HCT116 (cell line): ENCODE data around the gene DRG2. TPM values are rescaled to one million over a fixed set of nuclear protein-coding genes. Genes with fewer than 3 reads are reported as not detected.

ENCODE experiments used
- ATAC-seq: fragments of 200-7000 bp; cut with Tn5 transposase; 2 replicates; pipeline ENCODE4 v1.9.1; 2020; ENCODE audit warnings: mild to moderate bottlenecking, moderate library complexity
- BruUV-seq: library from RNA; stranded (reverse); fragments of 400-500 nt; replicated peaks from 2 replicates; lab custom pipeline; 2021; lab: Mats Ljungman, UMichigan
- CTCF ChIA-PET: fragments of 300-600 bp; sonication (Branson Sonifier 250); formaldehyde crosslinking; loops from one replicate; lab custom pipeline; 2021; ENCODE audit warnings: antibody characterized with exemption; lab: Charles Lee
- POLR2A ChIA-PET: fragments of 300-600, 350-600 bp; sonication (Branson Sonifier 250); formaldehyde crosslinking; loops from one replicate; lab custom pipeline; 2021; ENCODE audit warnings: antibody characterized with exemption; lab: Charles Lee
- RAD21 ChIA-PET, 2 experiments: fragments of 300-600 bp; sonication (Branson Sonifier 250); formaldehyde crosslinking; loops; one replicate each; lab custom pipeline; 2023; ENCODE audit warnings: low total read pairs in 2 of 2; ENCODE audit not compliant: uncharacterized antibody in 2 of 2, unreplicated experiment in 2 of 2, low non-redundant PET in 1 of 2; lab: Charles Lee
- DNase-seq: peaks from one replicate; pipeline ENCODE4 v3.0.0-alpha.2; 2010; ENCODE audit warnings: low read depth, low spot score
- H2AFZ ChIP-seq: fragments of 200-600 bp; shearing (Covaris generic), sonication (generic); 2 replicates; pipeline ENCODE4 v1.6.1; 2017; ENCODE audit warnings: low read depth, mixed run types, mixed read lengths, antibody characterized with exemption, low read length; ENCODE audit not compliant: poor library complexity, severe bottlenecking
- H3K27ac ChIP-seq: 2 replicates; pipeline ENCODE4 v1.5.1; 2012; ENCODE audit warnings: low read depth, low read length
- H3K27me3 ChIP-seq: fragments of 200-600 bp; sonication (generic); 2 replicates; pipeline ENCODE4 v1.6.1; 2016; ENCODE audit warnings: mixed run types, low read length, mixed read lengths; ENCODE audit not compliant: insufficient read depth
- H3K36me3 ChIP-seq, 2 experiments: fragments of 200-500 bp in 1 of 2; fragments of 200-600 bp in 1 of 2; sonication (Bioruptor generic) in 1 of 2; sonication (generic) in 1 of 2; 2 replicates each; pipeline versions ENCODE4 v1.5.1 to v1.6.1; 2014 to 2016; ENCODE audit warnings: low read length in 2 of 2, inconsistent platforms in 1 of 2, mixed read lengths in 1 of 2, mixed run types in 1 of 2; ENCODE audit not compliant: insufficient read depth in 2 of 2, control insufficient read depth in 1 of 2
- H3K4me1 ChIP-seq, 2 experiments: fragments of 200-600 bp in 1 of 2; sonication (generic) in 1 of 2; 2 replicates each; pipeline versions ENCODE4 v1.5.1 to v1.6.1; 2012 to 2017; ENCODE audit warnings: low read length in 2 of 2, inconsistent platforms in 1 of 2, mild to moderate bottlenecking in 1 of 2, mixed read lengths in 1 of 2, mixed run types in 1 of 2, moderate library complexity in 1 of 2; ENCODE audit not compliant: insufficient read depth in 2 of 2, control insufficient read depth in 1 of 2
- H3K4me2 ChIP-seq: fragments of 200-600 bp; sonication (generic); 2 replicates; pipeline ENCODE4 v1.6.1; 2017; ENCODE audit warnings: mixed run types, low read length, mixed read lengths
- H3K4me3 ChIP-seq, 2 experiments: fragments of 200-600 bp in 1 of 2; sonication (generic) in 1 of 2; replicated peaks in 1 of 2; 2 replicates each; pipeline ENCODE4 v1.5.1; 2011 to 2016; ENCODE audit warnings: low read length in 2 of 2, control low read depth in 1 of 2, low read depth in 1 of 2, mild to moderate bottlenecking in 1 of 2, mixed read lengths in 1 of 2, mixed run types in 1 of 2
- H3K79me2 ChIP-seq: fragments of 200-600 bp; sonication (generic); 2 replicates; pipeline ENCODE4 v1.6.1; 2017; ENCODE audit warnings: mild to moderate bottlenecking, mixed run types, low read length, moderate library complexity, mixed read lengths; ENCODE audit not compliant: insufficient read depth
- H3K9ac ChIP-seq: fragments of 200-600 bp; sonication (generic); 2 replicates; pipeline ENCODE4 v1.6.1; 2016; ENCODE audit warnings: low read length, mixed read lengths
- H3K9me2 ChIP-seq: fragments of 200-600 bp; sonication (generic), shearing (Covaris generic); 2 replicates; pipeline ENCODE4 v1.6.1; 2017; ENCODE audit warnings: mixed run types, mild to moderate bottlenecking, moderate library complexity; ENCODE audit not compliant: insufficient read depth
- H3K9me3 ChIP-seq, 2 experiments: fragments of 200-500 bp in 1 of 2; fragments of 200-600 bp in 1 of 2; sonication (Bioruptor generic) in 1 of 2; sonication (generic) in 1 of 2; 2 replicates each; pipeline ENCODE4 v1.6.1; 2014 to 2017; ENCODE audit warnings: low read length in 2 of 2, mixed read lengths in 2 of 2, inconsistent platforms in 1 of 2, low read depth in 1 of 2, mild to moderate bottlenecking in 1 of 2, mixed run types in 1 of 2, moderate library complexity in 1 of 2; ENCODE audit not compliant: control insufficient read depth in 1 of 2, insufficient read depth in 1 of 2
- H4K20me1 ChIP-seq: fragments of 200-600 bp; sonication (generic), shearing (Covaris generic); 2 replicates; pipeline ENCODE4 v1.6.1; 2017; ENCODE audit warnings: mixed run types, mild to moderate bottlenecking, moderate library complexity; ENCODE audit not compliant: insufficient read depth
- CEBPB ChIP-seq: IDR thresholded peaks from 2 replicates; pipeline ENCODE4 v1.6.1; 2012; ENCODE audit warnings: low read depth
- ELF1 ChIP-seq: IDR thresholded peaks from 2 replicates; pipeline ENCODE4 v1.6.1; 2012; ENCODE audit warnings: low read depth, borderline replicate concordance
- RAD21 ChIP-seq: IDR thresholded peaks from 2 replicates; pipeline ENCODE4 v1.6.1; 2012; ENCODE audit warnings: low read depth, mild to moderate bottlenecking
- SIN3A ChIP-seq: IDR thresholded peaks from 2 replicates; pipeline ENCODE4 v1.6.1; 2012; ENCODE audit warnings: low read depth
- SP1 ChIP-seq: IDR thresholded peaks from 2 replicates; pipeline ENCODE4 v1.6.1; 2012; ENCODE audit warnings: low read depth
- ZNF274 ChIP-seq: fragments of 200-500 bp; sonication (Bioruptor generic); IDR thresholded peaks from 2 replicates; pipeline ENCODE4 v1.6.1; 2014; ENCODE audit warnings: mild to moderate bottlenecking, low read depth, low read length, inconsistent platforms
- intact Hi-C: fragments of 100-400 bp; cut with micrococcal nuclease; formaldehyde crosslinking; loops from 2 replicates; pipeline ENCODE4 v1.10.0; 2022
- total RNA-seq: library from RNA; stranded (reverse); gene quantifications from one replicate; pipeline ENCODE4 v1.2.1, GENCODE V29; 2021; ENCODE audit not compliant: unreplicated experiment
- TF ChIP-seq, protein P1 (sequence below), 3 experiments: fragments of 200-600 bp in 1 of 3; sonication (generic) in 1 of 3; IDR thresholded peaks in 2 of 3; conservative IDR thresholded peaks in 1 of 3; 2 replicates each; pipeline ENCODE4 v1.5.1; 2012 to 2017; ENCODE audit warnings: low read depth in 2 of 3, low read length in 2 of 3, antibody characterized with exemption in 1 of 3, borderline replicate concordance in 1 of 3, control low read depth in 1 of 3, mild to moderate bottlenecking in 1 of 3, mixed read lengths in 1 of 3, mixed run types in 1 of 3, moderate library complexity in 1 of 3; ENCODE audit not compliant: insufficient read depth in 1 of 3
- TF ChIP-seq, protein P2 (sequence below): IDR thresholded peaks from 2 replicates; pipeline ENCODE4 v1.6.1; 2012
- TF ChIP-seq, protein P3 (sequence below): IDR thresholded peaks from 2 replicates; pipeline ENCODE4 v1.6.1; 2012; ENCODE audit warnings: low read depth

Gene DRG2
- total RNA-seq, 1 experiment from 2014 or later: 41.0 TPM

DNA sequence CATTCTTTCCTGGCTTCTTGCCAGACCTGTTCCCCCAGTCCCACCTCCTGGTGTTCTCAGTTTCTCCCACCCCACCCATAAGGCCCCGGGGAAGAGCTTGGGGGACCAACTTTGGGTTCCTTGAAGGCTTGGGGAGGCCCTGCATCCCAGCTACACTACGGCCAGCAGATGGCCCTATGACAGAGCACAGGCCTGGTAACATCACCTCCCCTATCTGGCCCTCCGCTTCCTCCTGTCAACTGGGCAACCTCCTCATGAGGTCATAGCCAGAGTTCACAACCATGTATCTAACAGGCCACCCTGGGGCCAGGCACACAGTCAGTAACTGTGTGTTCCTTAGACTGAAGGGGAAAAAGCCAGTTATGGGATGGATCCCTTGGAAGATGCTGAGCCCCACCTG lies 52.2 kb downstream of the DRG2 start:
- no peak overlapping the region for H3K4me3 ChIP-seq
- H3K4me1 ChIP-seq: no peaks in the 10 kb centered on the region
- no peaks in the 10 kb centered on the region for H3K9me2 ChIP-seq
- ChIA-PET RAD21 (no interaction called here), POLR2A (interaction anchor here (1.0 kb wide), 1 partner anchor 14 kb away, joined by 3 read pairs; no protein-coding TSS in a partner anchor), CTCF (interaction anchor here (1.4 to 5.7 kb wide), 2 partner anchors 9 to 13 kb away, joined by 3 to 27 read pairs; no protein-coding TSS in a partner anchor)
- ATAC-seq (peak; percentile 68), DNase-seq (no peak)
- TF ChIP-seq, protein P1, sequence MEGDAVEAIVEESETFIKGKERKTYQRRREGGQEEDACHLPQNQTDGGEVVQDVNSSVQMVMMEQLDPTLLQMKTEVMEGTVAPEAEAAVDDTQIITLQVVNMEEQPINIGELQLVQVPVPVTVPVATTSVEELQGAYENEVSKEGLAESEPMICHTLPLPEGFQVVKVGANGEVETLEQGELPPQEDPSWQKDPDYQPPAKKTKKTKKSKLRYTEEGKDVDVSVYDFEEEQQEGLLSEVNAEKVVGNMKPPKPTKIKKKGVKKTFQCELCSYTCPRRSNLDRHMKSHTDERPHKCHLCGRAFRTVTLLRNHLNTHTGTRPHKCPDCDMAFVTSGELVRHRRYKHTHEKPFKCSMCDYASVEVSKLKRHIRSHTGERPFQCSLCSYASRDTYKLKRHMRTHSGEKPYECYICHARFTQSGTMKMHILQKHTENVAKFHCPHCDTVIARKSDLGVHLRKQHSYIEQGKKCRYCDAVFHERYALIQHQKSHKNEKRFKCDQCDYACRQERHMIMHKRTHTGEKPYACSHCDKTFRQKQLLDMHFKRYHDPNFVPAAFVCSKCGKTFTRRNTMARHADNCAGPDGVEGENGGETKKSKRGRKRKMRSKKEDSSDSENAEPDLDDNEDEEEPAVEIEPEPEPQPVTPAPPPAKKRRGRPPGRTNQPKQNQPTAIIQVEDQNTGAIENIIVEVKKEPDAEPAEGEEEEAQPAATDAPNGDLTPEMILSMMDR (IDR thresholded peaks at IDR 0.05 in 2 of 3, conservative IDR thresholded peaks at IDR 0.05 in 1 of 3; ENCODE audit: borderline replicate concordance in 1 of 3, insufficient read depth in 1 of 3, low read depth in 2 of 3, low read length in 2 of 3): peak in 2 of 3 experiments; percentile 47 to 55; a peak in 4 of 6 replicates
- no peak for TF ChIP-seq ELF1
- no peak overlapping the region; the same call in 1 of the 2 replicates for H3K27ac ChIP-seq
- no peaks in the 10 kb centered on the region for H3K9me3 ChIP-seq
- BruUV-seq: no TSS peak
- no peaks in the 10 kb centered on the region for H4K20me1 ChIP-seq
- H3K79me2 ChIP-seq: no peaks in the 10 kb centered on the region
- no peak overlapping the region for H2AFZ ChIP-seq
- H3K4me2 ChIP-seq: no peak overlapping the region
- no peaks in the 10 kb centered on the region for H3K36me3 ChIP-seq
- intact Hi-C loops: loop anchor here (2.0 to 5.0 kb wide), 2 partner anchors 17 to 77 kb away; no protein-coding TSS in a partner anchor
- no peaks in the 10 kb centered on the region for H3K27me3 ChIP-seq
- H3K9ac ChIP-seq: no peak overlapping the region

GRCh38 chr17:18140648-18141047 lies 52.9 kb downstream of the DRG2 start:
- Histone ChIP-seq H3K9ac (no peak overlapping the region), H3K27me3 (no peaks in the 10 kb centered on the region), H3K9me3 (no peaks in the 10 kb centered on the region), H3K4me1 (no peaks in the 10 kb centered on the region), H3K4me2 (peak overlapping the region; percentile 4; the same call in 1 of the 2 replicates), H4K20me1 (no peaks in the 10 kb centered on the region), H3K27ac (no peak overlapping the region), H3K9me2 (no peaks in the 10 kb centered on the region), H2AFZ (no peak overlapping the region), H3K36me3 (no peaks in the 10 kb centered on the region), H3K4me3 (no peak overlapping the region), H3K79me2 (no peaks in the 10 kb centered on the region)
- intact Hi-C loops: loop anchor here (2.0 to 5.0 kb wide), 2 partner anchors 16 to 77 kb away; no protein-coding TSS in a partner anchor
- no TSS peak for BruUV-seq
- CTCF ChIA-PET: interaction anchor here (0.8 to 5.7 kb wide), 2 partner anchors 13 to 75 kb away, joined by 4 to 27 read pairs; no protein-coding TSS in a partner anchor
- RAD21 ChIA-PET: no interaction called here
- TF ChIP-seq CEBPB: no peak
- TF ChIP-seq, protein P1 (IDR thresholded peaks at IDR 0.05 in 2 of 3, conservative IDR thresholded peaks at IDR 0.05 in 1 of 3; ENCODE audit: borderline replicate concordance in 1 of 3, insufficient read depth in 1 of 3, low read depth in 2 of 3, low read length in 2 of 3): no peak
- TF ChIP-seq, protein P2, sequence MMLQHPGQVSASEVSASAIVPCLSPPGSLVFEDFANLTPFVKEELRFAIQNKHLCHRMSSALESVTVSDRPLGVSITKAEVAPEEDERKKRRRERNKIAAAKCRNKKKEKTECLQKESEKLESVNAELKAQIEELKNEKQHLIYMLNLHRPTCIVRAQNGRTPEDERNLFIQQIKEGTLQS: no peak
- no peak for TF ChIP-seq ZNF274
- no peak for TF ChIP-seq SP1
- no peak for TF ChIP-seq RAD21
- TF ChIP-seq SIN3A: no peak
- TF ChIP-seq, protein P3, sequence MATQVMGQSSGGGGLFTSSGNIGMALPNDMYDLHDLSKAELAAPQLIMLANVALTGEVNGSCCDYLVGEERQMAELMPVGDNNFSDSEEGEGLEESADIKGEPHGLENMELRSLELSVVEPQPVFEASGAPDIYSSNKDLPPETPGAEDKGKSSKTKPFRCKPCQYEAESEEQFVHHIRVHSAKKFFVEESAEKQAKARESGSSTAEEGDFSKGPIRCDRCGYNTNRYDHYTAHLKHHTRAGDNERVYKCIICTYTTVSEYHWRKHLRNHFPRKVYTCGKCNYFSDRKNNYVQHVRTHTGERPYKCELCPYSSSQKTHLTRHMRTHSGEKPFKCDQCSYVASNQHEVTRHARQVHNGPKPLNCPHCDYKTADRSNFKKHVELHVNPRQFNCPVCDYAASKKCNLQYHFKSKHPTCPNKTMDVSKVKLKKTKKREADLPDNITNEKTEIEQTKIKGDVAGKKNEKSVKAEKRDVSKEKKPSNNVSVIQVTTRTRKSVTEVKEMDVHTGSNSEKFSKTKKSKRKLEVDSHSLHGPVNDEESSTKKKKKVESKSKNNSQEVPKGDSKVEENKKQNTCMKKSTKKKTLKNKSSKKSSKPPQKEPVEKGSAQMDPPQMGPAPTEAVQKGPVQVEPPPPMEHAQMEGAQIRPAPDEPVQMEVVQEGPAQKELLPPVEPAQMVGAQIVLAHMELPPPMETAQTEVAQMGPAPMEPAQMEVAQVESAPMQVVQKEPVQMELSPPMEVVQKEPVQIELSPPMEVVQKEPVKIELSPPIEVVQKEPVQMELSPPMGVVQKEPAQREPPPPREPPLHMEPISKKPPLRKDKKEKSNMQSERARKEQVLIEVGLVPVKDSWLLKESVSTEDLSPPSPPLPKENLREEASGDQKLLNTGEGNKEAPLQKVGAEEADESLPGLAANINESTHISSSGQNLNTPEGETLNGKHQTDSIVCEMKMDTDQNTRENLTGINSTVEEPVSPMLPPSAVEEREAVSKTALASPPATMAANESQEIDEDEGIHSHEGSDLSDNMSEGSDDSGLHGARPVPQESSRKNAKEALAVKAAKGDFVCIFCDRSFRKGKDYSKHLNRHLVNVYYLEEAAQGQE: no peak
- no peak for DNase-seq
- ATAC-seq: 0 out of 2 replicates have a peak, but pooled peaks have one; percentile 3
- POLR2A ChIA-PET: interaction anchor here (0.6 kb wide), 1 partner anchor 27 kb away, joined by 5 read pairs; no protein-coding TSS in a partner anchor
